ELR (cell line): ENCODE results near the gene MGMT.
A peak's percentile ranks its signal among the peaks of the same experiment; 100 is the strongest.

ENCODE experiments used
- DNase-seq: peaks from one replicate; pipeline ENCODE4 v3.0.0-alpha.2; 2015; ENCODE audit warnings: low read depth

The MGMT gene

GRCh38 chr10:129624526-129624925, 157.5 kb downstream of the MGMT start:
- no peak for DNase-seq

GRCh38 chr10:129626309-129626708, 159.3 kb downstream of the MGMT start:
- no peak for DNase-seq

- no peak for DNase-seq
Observed at GRCh38 chr10:129626796-129627435, 159.9 kb downstream of the MGMT start.

- no peak for DNase-seq
Observed at GRCh38 chr10:129627442-129627841, 160.4 kb downstream of the MGMT start.

GRCh38 chr10:129628823-129629222, 161.8 kb downstream of the MGMT start:
- no peak for DNase-seq

GRCh38 chr10:129629911-129630310, 162.9 kb downstream of the MGMT start:
- DNase-seq = no peak

GRCh38 chr10:129631006-129631405, 164.0 kb downstream of the MGMT start:
- DNase-seq = no peak

- DNase-seq = no peak
Observed at GRCh38 chr10:129631870-129632623, 165.0 kb downstream of the MGMT start.

- DNase-seq = no peak
Observed at GRCh38 chr10:129637010-129637409, 170.0 kb downstream of the MGMT start.

- no peak for DNase-seq
Observed at GRCh38 chr10:129637846-129638245, 170.8 kb downstream of the MGMT start.

- no peak for DNase-seq
Observed at GRCh38 chr10:129641351-129641750, 174.3 kb downstream of the MGMT start.

GRCh38 chr10:129641982-129642381, 174.9 kb downstream of the MGMT start:
- no peak for DNase-seq

- peak; percentile 38 for DNase-seq
Observed at GRCh38 chr10:129642427-129642826, 175.4 kb downstream of the MGMT start.

GRCh38 chr10:129643266-129643665, 176.2 kb downstream of the MGMT start:
- no peak for DNase-seq

- DNase-seq = no peak
Observed at GRCh38 chr10:129645487-129645886, 178.4 kb downstream of the MGMT start.

GRCh38 chr10:129646973-129647372, 179.9 kb downstream of the MGMT start:
- no peak for DNase-seq

- DNase-seq = no peak
Observed at GRCh38 chr10:129647590-129647989, 180.5 kb downstream of the MGMT start.

- DNase-seq = no peak
Observed at GRCh38 chr10:129648856-129649255, 181.8 kb downstream of the MGMT start.

GRCh38 chr10:129652021-129652420, 185.0 kb downstream of the MGMT start:
- no peak for DNase-seq

GRCh38 chr10:129652521-129653201, 185.6 kb downstream of the MGMT start:
- DNase-seq = no peak

- no peak for DNase-seq
Observed at GRCh38 chr10:129653428-129653827, 186.4 kb downstream of the MGMT start.

GRCh38 chr10:129653861-129654260, 186.8 kb downstream of the MGMT start:
- no peak for DNase-seq

GRCh38 chr10:129654461-129654860, 187.4 kb downstream of the MGMT start:
- DNase-seq = no peak
